ENCODE results near the gene NCOA1.

NCOA1 gene

DNA sequence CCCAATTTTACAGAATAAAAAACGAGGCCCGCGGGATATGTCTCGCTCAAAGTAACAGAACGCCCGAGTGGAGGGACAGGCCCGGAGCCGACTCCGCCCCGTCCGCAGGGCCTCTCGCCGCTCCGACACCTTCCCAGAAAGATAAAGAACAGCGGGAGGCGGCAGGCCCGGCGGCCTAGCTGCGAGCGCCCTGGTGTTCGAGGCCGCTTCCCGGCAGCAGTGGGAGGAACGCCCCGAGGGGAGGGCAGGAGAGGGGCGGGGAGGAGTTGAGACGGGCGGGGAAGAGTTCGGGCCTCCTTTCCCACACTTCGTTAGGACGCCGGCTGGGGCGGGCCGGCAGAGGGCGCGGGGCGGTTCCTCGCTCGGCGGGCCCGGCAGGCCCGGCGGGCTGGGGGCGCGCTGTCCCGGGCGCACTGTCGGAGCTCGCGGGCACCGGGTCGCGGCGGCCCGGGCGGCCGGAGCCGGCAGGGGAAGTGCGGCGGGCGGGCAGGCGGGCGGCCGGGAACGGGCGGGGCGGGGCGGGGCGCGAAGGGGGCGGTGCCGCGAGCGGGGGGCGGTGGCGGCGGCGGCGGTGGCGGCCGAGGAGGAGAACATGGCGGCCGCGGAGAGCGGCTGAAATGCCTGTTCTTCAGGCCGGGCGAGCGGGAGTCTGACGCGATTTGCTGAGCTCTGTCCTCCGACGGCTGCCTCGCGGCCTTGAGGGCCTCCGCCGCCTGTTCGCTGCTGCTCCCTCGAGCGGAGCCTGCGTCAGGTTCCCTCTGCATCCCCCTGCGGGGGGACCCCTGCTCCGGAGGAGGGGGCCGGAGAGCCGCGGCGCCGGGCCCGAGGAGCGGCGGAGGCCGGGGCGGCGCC is at the start of gene NCOA1:
TSS of gene NCOA1 (plus strand) at position 565 of the 852 bp plus-strand sequence. CDS start 167,424 bp downstream, outside the sequence.
- peak; percentile 97 for DNase-seq
- peak; percentile 44 for TF ChIP-seq POLR2A (IDR thresholded peaks at IDR 0.05; ENCODE audit: low read length)
- no peak for TF ChIP-seq GATA1 (IDR thresholded peaks at IDR 0.05; ENCODE audit: low read depth, low read length)

- DNase-seq: no peak
- TF ChIP-seq GATA1 (IDR thresholded peaks at IDR 0.05; ENCODE audit: low read depth, low read length): no peak
- no peak for TF ChIP-seq POLR2A (IDR thresholded peaks at IDR 0.05; ENCODE audit: low read length)
Observed at GRCh38 chr2:24448797-24449196, 42.3 kb upstream of the NCOA1 start.

DNA sequence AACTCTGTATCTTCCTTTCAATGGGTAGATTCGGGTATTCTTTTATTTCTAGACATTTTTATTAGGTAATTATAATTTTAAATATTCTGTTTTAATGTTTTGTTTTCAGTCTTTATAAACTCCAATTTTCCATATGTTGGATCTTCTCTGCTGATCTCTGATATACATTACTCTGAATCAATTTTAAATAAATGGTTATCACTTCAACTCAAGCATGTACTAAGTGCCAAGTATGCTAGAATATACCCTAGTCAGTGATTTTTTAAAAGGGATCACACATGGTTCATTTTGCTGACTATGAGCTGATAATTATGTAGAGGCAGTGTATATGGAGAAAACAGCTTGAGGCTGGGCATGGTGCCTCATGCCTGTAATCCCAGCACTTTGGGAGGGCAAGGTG is 41.7 kb upstream of the NCOA1 start:
- TF ChIP-seq POLR2A (IDR thresholded peaks at IDR 0.05; ENCODE audit: low read length) (no peak), GATA1 (IDR thresholded peaks at IDR 0.05; ENCODE audit: low read depth, low read length) (no peak)
- peak; percentile 53 to 60 for DNase-seq

- peak in 1 of 2 experiments; percentile 34 for DNase-seq
- TF ChIP-seq GATA1 (IDR thresholded peaks at IDR 0.05; ENCODE audit: low read depth, low read length): no peak
- no peak for TF ChIP-seq POLR2A (IDR thresholded peaks at IDR 0.05; ENCODE audit: low read length)
Observed at GRCh38 chr2:24451805-24452501, 39.1 kb upstream of the NCOA1 start.

DNA sequence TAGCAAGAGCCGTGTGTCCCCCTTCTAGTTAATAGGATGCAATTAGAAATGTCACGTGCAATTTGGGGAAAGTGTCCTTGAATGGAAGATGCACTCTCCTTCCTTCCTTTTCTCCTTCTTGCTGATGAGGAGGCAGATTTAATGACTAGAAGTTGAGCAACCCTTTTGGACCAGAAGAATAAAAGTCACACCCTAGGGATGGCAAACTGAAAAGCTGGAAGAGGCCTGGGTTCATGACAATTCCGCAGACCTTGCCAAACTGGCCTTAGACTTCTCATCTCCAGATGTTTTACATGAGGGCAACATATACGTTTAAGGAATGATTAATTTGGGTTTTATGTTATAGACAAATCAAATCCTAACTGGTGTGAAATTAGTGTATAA is 38.6 kb upstream of the NCOA1 start:
- no peak for DNase-seq
- TF ChIP-seq GATA1 (IDR thresholded peaks at IDR 0.05; ENCODE audit: low read depth, low read length) (no peak), POLR2A (IDR thresholded peaks at IDR 0.05; ENCODE audit: low read length) (no peak)

DNA sequence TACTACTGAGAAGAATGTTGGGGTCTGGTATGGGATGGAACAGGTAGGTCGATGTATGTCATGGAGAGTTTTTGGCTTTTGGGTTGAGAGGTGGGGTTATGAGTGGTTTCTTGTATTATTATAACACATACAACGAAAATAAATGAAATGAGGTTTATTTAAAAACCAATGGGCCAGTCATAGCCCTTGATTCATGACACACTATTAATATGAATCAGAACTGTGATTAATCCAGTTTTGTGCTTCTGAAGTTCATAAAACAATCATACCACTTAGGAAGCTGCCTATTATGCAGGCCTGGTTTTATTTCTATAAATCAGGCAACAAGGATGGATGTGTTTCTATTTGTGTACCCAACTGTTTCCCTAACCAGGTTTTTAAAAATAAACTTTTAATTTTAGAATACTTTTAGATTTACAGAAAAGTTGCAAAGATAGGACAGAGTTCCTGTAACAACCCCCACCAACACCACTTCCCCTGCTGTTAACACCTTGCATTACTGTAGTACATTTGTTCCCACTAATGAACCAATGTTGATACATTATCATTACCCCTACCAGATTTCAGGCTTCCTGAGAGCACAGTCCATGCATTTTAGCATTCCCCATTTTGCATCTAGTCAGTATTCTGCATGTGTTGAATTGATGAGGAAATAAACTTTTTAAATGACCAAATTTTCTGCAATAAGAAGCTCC is 37.5 kb upstream of the NCOA1 start:
- no peak for DNase-seq
- TF ChIP-seq POLR2A (IDR thresholded peaks at IDR 0.05; ENCODE audit: low read length) (no peak), GATA1 (IDR thresholded peaks at IDR 0.05; ENCODE audit: low read depth, low read length) (no peak)

DNA sequence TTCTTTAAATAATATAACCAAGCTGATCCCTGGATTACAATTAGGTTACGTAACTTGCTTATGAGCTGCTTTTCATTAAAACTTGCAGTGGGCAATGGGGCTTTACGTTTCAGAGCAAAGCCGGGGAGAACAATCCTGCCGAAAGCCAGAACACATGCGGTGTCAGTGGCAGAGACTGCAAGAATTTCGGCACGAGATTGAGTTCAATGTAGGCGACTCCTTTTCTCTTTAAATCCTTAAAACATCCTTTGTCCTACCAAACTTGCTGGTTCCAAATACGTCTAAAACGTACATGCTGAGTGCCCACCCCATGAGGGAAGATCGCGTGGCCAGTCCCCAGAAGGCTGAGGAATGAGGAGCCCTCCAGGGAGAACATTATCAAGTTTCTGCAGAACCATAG is 36.8 kb upstream of the NCOA1 start:
- TF ChIP-seq POLR2A (IDR thresholded peaks at IDR 0.05; ENCODE audit: low read length) (no peak), GATA1 (IDR thresholded peaks at IDR 0.05; ENCODE audit: low read depth, low read length) (no peak)
- no peak for DNase-seq

DNA sequence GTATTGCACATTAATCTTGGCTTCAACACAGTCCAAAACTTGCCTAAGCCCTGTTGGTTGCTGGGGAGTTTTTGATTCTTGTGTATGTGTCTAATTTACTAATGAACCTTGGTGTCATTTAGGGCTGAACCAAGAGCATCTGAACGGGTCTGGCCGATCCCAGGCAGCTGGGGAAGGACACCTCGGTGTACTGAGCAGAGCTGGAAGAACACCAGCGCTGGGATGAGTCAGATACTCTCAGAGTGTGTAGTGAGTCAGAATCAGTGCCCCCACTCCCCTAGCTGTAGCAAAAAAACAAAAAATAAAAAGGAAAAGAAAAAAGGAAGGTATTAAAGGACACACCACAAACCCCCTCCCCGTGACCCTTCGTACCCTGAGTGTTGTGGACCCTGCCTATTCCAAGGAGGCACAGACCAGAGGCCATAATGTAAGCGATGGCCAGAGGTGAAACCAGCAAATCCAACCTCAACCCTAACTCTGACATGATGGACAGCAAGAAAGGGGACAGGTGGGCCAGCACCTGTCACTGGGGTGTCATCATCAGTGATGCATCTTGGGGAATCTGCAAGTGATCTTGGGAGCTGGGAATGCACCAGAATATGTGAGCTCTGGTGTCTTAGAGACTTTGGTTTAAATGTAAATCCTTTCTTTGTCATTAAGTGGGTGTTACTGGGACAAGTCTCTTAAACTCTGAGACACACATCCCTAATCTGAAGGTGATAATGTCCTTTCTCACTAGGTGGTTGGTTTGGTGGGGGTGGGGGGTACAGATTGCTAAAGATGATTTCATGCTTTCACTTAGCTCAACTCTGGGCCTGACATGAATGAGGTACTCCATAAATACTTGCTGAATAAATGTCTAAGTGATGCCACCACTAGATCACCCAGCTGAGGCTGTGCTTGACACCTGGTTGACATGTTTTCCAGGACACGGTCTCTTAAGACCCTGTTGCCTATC is 34.2 kb upstream of the NCOA1 start:
- DNase-seq: peak; percentile 75 to 86
- no peak for TF ChIP-seq POLR2A (IDR thresholded peaks at IDR 0.05; ENCODE audit: low read length)
- no peak for TF ChIP-seq GATA1 (IDR thresholded peaks at IDR 0.05; ENCODE audit: low read depth, low read length)

DNA sequence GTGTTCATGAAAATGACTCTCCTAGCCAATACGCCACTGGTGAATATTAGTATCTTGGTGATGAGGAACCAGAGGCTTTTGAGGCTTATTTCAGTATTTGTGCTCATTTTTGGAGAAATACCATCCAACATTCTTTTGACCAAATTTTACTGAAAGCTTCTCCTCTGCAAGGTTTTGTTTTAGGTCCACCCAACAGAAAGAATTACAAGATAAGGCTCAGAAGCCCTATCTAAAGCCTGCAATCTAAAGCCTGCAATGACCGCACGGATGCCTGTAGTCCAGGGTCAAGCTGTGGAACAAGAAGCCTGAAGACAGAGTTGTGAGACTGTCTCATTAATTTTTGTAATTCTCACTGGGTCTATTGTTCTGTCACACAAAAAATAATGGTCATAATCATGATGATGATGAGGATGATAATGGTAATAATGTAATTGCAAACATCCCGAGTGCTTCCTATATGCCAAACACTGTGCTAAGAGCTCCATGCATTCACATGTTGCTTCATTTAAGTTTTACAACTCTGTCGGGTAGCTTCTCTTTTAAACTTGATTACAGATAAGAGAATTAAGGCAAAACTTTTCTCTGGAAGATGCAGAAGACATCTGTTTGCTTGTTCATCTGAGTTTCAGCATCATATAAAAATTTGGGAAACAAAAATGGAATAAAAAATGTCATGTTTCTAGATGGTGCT is 33.2 kb upstream of the NCOA1 start:
- TF ChIP-seq GATA1 (IDR thresholded peaks at IDR 0.05; ENCODE audit: low read depth, low read length) (peak; percentile 61), POLR2A (IDR thresholded peaks at IDR 0.05; ENCODE audit: low read length) (no peak)
- DNase-seq: peak; percentile 76 to 91

GRCh38 chr2:24459224-24460161 is 31.6 kb upstream of the NCOA1 start:
- TF ChIP-seq GATA1 (IDR thresholded peaks at IDR 0.05; ENCODE audit: low read depth, low read length) (no peak), POLR2A (IDR thresholded peaks at IDR 0.05; ENCODE audit: low read length) (no peak)
- DNase-seq: peak; percentile 37 to 56

DNA sequence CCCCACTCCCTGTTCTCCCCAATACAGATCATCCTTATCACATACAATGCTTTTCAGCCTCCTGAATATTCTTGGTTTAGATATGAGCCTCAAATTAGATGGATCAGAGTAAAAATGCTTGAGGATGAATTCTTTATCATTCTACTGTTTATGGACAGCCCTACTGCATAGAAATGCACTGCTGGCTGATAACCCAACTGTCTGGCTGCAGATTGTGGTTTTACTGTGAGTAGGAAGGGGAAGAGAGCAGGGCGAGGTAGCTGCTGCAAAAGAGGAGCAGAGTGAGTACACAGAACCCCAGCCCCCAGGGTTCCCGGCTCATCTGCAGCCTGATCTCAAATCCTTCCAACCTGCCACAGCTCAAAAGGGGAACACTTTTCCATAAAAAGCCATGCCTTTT is 29.4 kb upstream of the NCOA1 start:
- peak; percentile 81 to 94 for DNase-seq
- TF ChIP-seq GATA1 (IDR thresholded peaks at IDR 0.05; ENCODE audit: low read depth, low read length) (no peak), POLR2A (IDR thresholded peaks at IDR 0.05; ENCODE audit: low read length) (no peak)
